Activated CD4-positive, CD25-positive, alpha-beta regulatory T cell treated with anti-CD3 and anti-CD28 coated beads, Interleukin-2, amount 50 U/mL, for 72 hours (primary cell): ENCODE data around the gene LYZL1.
"Not testable (repeated sequence)": the region's sequence is repeated elsewhere in the genome, so short reads cannot be mapped to it uniquely, and the experiment has no call there.

Source experiments
- DNase-seq: peaks from one replicate; pipeline ENCODE4 v3.0.0; 2021

The LYZL1 gene

GRCh38 chr10:29288906-29289305 lies at the start of gene LYZL1:
TSS of gene LYZL1 (plus strand) at chr10:29289070. CDS start at chr10:29291868, 2,798 bp downstream.
- not testable (repeated sequence) for DNase-seq

GRCh38 chr10:29239569-29240472 lies 49.0 kb upstream of the LYZL1 start:
- DNase-seq: no peak

- no peak for DNase-seq
Observed at GRCh38 chr10:29240986-29241660, 47.7 kb upstream of the LYZL1 start.

GRCh38 chr10:29241925-29242324 lies 46.9 kb upstream of the LYZL1 start:
- no peak for DNase-seq

GRCh38 chr10:29243066-29243465 lies 45.8 kb upstream of the LYZL1 start:
- no peak for DNase-seq

- no peak for DNase-seq
Observed at GRCh38 chr10:29243750-29244149, 45.1 kb upstream of the LYZL1 start.

GRCh38 chr10:29244978-29245377 lies 43.9 kb upstream of the LYZL1 start:
- no peak for DNase-seq

- DNase-seq: no peak
Observed at GRCh38 chr10:29245476-29245875, 43.4 kb upstream of the LYZL1 start.

- no peak for DNase-seq
Observed at GRCh38 chr10:29246449-29246848, 42.4 kb upstream of the LYZL1 start.

GRCh38 chr10:29248158-29248557 lies 40.7 kb upstream of the LYZL1 start:
- no peak for DNase-seq

- no peak for DNase-seq
Observed at GRCh38 chr10:29249018-29249417, 39.9 kb upstream of the LYZL1 start.

- DNase-seq: no peak
Observed at GRCh38 chr10:29250066-29250465, 38.8 kb upstream of the LYZL1 start.

GRCh38 chr10:29252811-29253689 lies 35.8 kb upstream of the LYZL1 start:
- DNase-seq: no peak

- no peak for DNase-seq
Observed at GRCh38 chr10:29253690-29254029, 35.2 kb upstream of the LYZL1 start.

- DNase-seq: no peak
Observed at GRCh38 chr10:29254123-29255046, 34.5 kb upstream of the LYZL1 start.

GRCh38 chr10:29255104-29255503 lies 33.8 kb upstream of the LYZL1 start:
- no peak for DNase-seq

- DNase-seq: no peak
Observed at GRCh38 chr10:29256019-29256418, 32.9 kb upstream of the LYZL1 start.

- DNase-seq: no peak
Observed at GRCh38 chr10:29256586-29256985, 32.3 kb upstream of the LYZL1 start.

- DNase-seq: no peak
Observed at GRCh38 chr10:29257106-29257783, 31.6 kb upstream of the LYZL1 start.

- no peak for DNase-seq
Observed at GRCh38 chr10:29257784-29258135, 31.1 kb upstream of the LYZL1 start.

GRCh38 chr10:29259498-29259897 lies 29.4 kb upstream of the LYZL1 start:
- no peak for DNase-seq

- DNase-seq: no peak
Observed at GRCh38 chr10:29263506-29263905, 25.4 kb upstream of the LYZL1 start.
